ENCODE data around the gene LRP5.
A peak's percentile ranks its signal among the peaks of the same experiment; 100 is the strongest.
"Not testable (repeated sequence)": the region's sequence is repeated elsewhere in the genome, so short reads cannot be mapped to it uniquely, and the experiment has no call there.

LRP5 gene

DNA sequence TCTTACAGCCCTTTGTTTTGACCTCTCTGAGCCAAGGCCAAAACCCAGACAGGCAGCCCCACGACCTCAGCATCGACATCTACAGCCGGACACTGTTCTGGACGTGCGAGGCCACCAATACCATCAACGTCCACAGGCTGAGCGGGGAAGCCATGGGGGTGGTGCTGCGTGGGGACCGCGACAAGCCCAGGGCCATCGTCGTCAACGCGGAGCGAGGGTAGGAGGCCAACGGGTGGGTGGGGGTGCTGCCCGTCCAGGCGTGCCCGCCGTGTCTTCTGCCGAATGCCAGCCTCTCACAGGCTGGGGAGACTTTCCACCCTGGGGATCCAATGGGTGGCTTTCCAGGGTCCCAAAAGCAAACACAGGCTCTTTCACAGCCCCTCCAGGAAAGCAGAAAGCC lies 111.1 kb downstream of the LRP5 start:
- no peak for DNase-seq (ENCODE audit: low read depth)

DNA sequence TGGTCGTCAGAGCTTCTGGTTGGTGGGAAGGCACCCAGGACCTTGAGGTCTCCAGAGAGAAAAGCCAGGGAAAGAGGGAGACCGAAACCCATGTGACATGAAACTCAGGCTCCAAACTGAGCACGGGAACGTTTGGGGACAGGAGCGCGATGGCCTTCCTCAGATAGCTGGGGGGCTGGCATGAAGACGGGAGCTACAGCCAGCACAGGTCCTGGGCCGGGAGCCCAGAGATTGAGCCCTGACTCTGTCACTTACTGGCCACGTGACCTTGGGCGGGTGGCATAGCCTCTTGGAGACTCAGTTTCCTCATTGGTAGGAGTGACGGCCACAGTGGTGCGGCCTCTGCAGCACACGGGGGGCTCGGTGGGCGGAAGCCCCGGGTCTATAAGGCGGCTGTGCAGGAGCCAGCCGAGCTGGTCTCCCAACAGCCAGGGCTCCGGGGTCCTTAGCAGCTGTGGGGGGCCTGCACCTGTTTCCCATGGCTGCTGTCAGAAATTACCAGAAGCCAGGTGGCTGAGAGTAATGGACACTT lies 111.8 kb downstream of the LRP5 start:
- DNase-seq (ENCODE audit: low read depth) = no peak

DNA sequence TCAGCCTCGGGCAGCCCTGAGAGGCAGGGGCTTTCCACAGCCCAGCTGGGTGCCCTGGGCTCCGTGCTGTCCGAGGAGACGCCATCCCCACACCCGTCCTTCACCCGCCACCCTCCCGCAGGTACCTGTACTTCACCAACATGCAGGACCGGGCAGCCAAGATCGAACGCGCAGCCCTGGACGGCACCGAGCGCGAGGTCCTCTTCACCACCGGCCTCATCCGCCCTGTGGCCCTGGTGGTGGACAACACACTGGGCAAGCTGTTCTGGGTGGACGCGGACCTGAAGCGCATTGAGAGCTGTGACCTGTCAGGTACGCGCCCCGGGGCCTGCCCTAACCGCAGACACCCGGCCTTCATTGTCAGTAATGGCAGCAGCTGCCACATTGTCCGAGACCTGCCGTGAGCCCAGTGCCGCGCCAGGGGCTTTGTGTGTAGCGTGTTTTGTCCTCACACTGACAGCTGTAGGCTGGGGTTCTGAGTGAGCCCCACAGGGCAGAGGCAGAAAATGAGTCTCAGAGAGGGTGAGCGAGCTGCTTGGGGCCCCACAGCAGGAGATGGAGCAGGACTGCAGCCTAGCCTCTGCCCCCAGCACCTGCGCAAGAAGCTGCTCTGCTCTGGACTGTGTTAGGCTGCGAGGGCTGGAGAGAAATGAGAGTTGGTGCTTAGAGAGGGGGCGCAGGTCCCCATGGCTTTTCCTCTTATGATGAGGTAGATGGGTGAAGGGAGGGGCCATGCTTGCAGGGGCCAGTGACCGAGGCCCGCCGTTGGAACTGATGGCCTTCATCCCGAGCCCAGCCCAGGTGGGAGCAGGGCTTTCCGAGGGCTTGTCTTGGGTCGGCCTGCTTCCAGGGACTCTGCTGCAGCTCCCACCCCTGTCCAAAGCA lies 112.8 kb downstream of the LRP5 start:
- no peak for DNase-seq (ENCODE audit: low read depth)

DNA sequence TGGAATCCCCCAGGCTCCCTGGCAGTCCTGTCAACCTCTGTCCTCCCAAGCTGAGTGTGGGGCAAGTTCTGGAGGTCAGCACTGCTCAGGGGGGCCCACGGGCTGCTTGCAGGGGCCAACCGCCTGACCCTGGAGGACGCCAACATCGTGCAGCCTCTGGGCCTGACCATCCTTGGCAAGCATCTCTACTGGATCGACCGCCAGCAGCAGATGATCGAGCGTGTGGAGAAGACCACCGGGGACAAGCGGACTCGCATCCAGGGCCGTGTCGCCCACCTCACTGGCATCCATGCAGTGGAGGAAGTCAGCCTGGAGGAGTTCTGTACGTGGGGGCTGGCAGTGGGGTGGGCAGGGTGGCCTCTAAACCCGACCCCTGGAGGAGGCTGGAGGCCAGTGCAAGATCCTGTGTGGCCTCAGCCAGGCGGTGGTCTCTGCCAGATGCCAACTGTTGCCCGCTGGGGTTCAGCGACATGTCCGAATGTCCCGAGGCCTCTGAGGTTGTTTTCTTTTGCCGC lies 113.5 kb downstream of the LRP5 start:
- DNase-seq (ENCODE audit: low read depth) = no peak

DNA sequence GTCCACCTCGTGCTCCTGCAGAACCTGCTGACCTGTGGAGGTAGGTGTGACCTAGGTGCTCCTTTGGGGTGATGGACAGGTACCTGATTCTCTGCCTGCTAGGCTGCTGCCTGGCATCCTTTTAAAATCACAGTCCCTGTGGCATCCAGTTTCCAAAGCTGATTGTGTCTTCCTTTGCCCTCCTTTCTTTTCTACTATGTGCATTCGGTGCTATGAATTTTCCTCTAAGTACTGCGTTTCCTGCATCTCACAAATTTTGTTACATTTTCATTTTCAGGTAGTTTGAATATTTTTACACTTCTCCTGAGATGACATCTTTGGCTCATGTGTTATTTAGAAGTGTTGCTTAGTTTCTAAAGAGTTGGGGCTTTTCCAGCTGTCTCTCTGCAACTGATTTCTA lies 117.3 kb downstream of the LRP5 start:
- DNase-seq (ENCODE audit: low read depth) = no peak

DNA sequence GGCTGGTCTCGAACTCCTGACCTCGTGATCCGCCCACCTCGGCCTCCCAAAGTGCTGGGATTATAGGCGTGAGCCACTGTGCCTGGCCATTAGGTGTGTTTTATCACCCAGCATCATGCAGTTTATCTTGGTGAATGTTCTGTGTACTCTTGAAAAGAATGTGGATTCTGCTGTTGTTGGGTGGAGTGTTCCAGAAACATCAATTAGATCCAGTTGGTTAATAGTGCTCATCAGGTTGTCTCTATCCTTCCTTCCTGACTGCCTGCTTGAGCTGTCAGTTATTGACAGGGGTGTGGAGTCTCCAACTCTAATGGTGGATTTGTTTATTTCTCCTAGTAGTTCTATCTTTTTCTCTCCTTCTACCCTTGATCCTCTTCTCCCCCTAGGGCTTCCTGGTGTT lies 118.0 kb downstream of the LRP5 start:
- DNase-seq (ENCODE audit: low read depth) = no peak

DNA sequence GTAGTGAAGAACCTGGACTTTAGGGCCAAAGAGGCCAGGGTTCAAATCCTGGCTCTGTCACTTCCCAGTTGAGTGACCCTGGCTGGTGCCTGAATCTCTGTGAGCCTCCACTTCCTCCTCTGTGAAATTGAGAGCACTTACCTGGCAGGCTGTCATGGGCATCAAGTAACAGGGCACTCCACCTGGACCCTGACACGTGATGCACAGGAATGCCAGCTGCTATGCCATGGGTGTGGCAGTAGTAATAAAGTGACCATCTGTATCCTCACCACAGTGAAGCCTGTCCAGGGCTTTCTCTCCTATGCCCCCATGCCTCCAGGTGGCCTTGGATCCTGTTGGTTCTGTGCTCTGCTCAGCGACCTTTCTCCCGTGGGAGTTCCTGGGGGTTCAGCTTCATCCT lies 118.4 kb downstream of the LRP5 start:
- DNase-seq (ENCODE audit: low read depth) = no peak

DNA sequence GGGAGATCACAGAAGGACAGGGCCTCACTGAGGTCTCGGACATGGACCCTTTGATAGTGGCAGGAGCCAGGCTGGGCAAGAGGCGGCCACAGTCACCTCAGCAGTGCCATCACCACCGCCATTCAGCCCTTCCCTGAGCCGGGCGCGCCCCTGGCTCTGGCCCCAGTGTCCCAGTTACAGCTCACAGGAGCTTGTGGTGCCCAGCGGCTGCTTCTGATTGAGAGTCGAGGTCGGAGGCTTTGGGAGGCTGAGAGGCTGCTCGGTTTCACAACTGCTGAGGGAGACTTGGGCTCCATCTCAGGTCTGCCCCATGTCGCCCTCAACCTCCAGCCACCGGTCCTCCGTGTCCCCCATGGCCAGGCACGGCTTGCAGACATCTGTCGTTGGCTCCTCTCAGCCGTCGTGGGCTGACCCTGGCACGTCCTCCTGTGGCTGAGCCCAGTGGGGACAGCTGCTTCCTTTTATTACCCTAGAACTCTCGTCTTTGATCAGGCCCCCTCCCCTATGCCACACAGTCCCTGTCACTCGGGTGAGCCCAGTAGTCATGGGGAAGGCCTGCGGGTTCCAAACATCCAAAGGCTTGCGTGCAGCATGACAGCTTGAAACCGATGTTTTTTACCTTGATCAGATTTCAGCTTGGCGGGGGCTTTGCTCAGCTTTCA lies 119.7 kb downstream of the LRP5 start:
- no peak for DNase-seq (ENCODE audit: low read depth)

DNA sequence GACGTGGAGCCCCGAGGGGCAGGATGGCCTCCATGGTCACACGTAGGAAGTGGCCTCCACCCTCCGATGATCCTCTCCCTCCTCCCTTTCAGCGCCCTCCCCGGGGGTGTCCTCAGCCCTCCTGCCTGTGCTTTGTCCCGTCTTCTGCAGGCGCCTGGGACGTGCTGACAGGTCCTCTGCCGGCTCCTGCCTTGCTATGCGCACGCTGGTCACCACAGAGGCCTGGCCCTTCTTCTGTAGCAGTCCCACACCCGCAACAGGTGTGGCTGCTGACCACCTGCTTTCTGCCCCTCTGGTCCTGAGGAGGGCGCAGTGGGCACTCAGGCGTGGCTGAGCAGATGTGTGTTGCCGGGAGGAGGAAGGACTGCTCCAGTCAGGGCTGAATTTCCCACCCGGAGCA lies 120.5 kb downstream of the LRP5 start:
- DNase-seq (ENCODE audit: low read depth) = no peak

DNA sequence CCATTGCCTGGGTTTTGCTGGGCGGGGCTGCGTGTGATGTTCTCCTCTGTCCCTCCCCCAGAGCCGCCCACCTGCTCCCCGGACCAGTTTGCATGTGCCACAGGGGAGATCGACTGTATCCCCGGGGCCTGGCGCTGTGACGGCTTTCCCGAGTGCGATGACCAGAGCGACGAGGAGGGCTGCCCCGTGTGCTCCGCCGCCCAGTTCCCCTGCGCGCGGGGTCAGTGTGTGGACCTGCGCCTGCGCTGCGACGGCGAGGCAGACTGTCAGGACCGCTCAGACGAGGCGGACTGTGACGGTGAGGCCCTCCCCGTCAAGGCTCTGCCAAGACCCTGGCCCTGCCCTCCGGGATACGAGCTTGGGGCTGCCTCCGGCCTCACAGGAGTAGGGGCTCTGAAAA lies 121.2 kb downstream of the LRP5 start:
- no peak for DNase-seq (ENCODE audit: low read depth)

DNA sequence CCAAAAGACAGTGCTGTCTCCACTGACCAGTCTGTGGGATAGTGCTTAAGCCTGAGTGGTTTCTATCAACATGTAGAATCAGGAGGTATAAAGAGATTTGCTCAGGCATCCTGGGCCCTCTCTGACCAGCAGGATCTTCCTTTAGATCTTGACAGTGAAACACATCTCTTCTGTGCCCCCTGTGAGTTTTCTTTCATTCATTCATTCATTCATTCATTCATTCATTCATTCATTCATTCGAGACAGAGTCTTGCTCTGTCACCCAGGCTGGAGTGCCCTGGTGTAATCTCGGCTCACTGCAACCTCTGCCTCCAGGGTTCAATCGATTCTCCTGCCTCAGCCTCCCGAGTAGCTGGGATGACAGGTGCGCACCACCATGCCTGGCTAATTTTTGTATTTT lies 121.8 kb downstream of the LRP5 start:
- not testable (repeated sequence) for DNase-seq (ENCODE audit: low read depth)

DNA sequence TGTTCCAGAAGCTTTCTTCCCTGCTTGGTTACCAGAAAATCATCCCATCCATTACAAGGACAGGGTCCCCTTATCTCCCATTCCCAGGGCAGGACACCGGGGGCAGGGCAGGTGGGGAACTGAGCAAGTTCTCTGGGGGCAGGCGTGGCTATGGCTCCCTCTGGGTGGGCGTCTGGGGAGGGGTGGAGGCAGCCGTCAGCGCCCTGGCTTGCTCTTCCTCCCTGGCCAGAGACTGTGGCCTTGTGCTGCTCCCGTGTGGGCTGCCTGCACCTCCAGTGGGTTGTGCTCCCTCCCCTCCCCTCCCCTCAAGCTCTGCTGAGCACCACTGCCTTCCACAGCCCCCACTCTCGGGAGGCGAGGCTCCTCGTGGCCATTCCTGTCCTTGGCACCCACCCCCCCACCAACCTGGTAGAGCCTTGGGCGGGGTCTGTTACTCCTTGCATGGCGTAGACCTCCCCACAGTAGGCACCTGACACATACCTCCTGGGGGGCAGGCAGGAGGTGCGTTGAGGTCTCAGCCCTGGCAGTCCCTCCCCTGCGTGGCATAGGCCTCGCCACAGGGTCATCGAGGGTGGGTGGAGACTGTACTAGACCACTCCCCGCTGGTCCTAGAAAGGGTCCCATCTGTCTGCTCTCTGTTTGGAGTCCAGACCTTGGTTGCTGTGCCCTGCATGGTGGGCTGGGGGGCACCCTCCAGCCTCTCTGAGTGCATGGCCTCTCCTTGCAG lies 123.9 kb downstream of the LRP5 start:
- DNase-seq (ENCODE audit: low read depth) = no peak

DNA sequence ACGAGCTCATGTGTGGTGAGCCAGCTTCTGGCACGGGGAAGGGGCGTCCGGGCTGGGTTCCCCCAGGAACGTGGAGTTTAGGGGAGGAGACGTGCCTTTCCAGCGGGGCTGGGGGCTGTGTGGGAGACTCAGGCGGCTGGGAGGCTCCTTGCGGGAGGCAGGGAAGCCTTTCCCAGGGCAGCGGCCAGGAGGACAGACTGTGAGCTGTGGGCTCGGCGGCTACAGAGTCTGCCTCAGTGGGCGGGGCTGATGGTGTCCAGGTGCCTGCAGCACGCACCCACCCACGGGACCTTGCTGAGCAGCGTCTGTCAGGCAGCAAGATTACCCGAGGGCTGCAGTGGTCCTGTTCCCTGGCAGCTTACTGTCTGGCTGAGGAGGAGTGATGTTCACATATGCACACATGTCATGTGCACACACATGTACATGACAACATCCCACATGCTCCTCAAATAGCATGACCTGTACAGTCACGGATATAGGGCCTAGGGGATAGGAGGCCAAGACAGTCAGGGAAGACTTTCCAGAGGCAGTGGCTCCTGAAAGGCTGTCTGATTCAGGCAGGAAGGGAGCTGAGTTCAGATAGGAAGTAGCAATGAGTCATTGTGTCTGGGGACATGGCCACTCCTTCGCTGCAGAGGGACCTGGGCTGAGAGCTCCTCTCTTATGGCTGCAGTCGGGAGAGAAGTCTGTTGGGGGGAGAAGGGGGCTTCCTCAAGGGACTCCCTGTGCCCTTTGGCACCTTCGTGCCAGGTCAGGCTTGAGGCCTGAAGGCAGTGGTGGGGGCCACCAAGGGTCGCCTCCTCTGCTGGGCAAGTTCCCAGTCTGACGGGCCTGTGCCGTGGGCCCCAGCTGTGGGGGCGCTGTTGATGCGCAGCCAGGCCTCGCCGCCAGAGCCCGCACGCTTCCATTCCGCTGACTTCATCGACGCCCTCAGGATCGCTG lies 124.9 kb downstream of the LRP5 start:
- peak; percentile 43 for DNase-seq (ENCODE audit: low read depth)

DNA sequence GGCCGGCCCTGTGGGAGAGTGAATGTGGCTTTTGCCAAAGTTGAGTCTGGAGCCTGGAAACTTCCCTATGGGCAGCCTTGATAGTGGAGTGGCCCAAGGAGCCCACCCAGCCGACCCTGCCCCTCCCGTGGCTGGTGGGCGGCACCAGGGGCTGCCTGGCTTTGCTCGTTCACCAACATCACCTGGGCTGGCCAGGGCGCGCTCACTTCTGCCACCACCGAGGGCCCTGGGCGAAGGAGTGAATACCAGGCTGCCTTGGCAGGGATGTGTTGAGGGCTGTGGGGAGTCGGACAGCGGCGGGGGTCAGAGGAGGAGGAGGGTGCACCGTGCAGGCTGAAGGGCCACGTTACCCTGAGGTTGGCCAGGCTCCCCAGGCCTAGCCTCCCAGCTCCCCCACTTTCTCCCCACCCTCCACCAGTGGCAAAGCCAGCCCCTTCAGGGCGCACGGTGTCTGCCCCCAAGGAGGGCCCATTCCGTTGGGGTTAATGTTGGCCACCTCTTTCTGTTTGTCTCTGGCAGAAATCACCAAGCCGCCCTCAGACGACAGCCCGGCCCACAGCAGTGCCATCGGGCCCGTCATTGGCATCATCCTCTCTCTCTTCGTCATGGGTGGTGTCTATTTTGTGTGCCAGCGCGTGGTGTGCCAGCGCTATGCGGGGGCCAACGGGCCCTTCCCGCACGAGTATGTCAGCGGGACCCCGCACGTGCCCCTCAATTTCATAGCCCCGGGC lies 125.7 kb downstream of the LRP5 start:
- DNase-seq (ENCODE audit: low read depth) = no peak

DNA sequence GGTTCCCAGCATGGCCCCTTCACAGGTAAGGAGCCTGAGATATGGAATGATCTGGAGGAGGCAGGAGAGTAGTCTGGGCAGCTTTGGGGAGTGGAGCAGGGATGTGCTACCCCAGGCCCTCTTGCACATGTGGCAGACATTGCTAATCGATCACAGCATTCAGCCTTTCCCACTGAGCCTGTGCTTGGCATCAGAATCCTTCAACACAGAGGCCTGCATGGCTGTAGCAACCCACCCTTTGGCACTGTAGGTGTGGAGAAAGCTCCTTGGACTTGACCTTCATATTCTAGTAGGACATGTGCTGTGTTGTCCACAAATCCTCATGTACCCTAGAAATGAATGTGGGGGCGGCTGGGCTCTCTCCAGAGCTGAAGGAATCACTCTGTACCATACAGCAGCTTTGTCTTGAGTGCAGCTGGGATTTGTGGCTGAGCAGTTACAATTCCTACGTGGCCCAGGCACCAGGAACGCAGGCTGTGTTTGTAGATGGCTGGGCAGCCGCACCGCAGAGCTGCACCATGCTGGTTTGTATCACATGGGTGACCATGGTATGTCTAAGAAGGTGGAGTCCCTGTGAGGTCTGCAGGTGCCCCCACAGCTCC lies 126.4 kb downstream of the LRP5 start:
- no peak for DNase-seq (ENCODE audit: low read depth)

DNA sequence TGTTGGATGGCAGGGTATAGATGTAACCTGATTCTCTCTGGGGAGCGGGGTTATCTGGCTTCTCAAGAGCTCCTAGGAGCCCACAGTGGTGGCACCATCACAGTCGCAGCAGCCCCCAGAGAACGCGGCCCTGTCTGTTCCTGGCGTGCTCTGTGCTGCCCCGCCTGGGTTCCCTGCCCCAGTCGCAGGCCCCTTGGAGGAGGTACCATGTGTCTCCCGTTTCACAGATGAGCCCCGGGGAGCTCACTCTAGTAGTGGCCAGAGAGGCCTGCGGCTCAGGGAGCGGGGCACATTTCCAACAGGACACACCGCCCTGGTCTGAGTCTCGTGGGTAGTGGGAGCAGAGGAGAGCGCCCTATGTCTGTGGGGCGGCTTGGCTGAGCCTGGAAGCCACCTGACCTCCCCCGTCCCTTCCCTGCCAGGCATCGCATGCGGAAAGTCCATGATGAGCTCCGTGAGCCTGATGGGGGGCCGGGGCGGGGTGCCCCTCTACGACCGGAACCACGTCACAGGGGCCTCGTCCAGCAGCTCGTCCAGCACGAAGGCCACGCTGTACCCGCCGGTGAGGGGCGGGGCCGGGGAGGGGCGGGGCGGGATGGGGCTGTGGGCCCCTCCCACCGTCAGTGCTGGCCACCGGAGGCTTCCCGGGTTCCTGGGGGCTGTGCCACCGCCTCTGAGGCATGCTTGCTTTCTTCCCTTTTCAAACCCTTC lies 127.1 kb downstream of the LRP5 start:
- DNase-seq (ENCODE audit: low read depth) = no peak

DNA sequence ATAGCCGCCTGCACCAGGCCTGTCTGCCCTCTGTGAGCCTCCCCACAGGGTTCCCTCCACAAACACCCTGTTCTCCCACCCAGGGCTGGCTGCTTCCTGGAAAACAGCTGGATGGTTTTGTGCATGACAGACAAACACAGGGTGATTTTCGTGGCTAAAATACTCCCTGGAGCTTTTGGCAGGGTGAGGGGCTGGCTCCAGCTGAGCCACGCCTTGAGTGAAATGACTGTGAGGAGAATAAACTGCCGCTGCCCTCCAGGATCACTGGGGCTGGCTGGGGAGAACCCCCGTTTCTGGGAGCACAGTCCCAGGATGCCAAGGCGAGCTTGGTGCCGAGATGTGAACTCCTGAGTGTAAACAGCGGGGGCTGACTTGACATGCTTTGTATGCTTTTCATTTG lies 127.8 kb downstream of the LRP5 start:
- DNase-seq (ENCODE audit: low read depth) = no peak

DNA sequence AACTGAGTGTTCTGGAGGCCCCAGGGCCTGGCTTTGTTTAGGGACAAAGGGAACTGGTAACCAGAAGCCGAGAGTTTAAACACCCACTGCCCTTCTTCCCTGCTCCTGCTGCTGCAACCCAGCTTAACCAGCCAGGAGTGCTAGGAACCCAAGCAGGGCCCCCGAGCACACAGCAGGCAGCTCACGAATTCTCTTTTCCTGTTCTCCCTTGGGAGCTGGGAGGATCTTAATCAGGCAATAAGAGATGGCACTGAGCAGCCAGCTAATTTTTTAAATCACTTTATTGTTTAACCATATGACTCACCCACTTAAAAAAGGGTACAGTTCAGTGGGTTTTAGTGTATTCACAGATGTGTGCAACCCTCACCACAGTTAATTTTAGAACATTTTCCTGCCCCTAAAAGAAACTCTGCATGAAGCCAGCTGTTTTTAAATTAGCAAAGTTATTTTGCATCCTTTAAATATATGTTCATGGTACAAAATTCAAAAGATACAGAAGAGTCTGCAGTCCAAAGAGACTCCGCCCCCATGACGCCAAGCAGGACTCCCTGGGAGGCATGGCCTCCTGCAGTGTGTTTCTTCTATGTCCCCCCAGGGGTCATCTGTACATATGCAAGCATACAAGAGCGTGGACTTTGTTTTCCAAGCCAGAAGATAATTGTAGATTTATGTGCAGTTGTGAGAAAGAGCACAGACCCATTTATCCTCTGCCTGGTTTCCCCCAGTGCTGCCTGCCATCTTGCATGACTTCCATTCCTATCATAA lies 129.3 kb downstream of the LRP5 start:
- peak; percentile 11 for DNase-seq (ENCODE audit: low read depth)

DNA sequence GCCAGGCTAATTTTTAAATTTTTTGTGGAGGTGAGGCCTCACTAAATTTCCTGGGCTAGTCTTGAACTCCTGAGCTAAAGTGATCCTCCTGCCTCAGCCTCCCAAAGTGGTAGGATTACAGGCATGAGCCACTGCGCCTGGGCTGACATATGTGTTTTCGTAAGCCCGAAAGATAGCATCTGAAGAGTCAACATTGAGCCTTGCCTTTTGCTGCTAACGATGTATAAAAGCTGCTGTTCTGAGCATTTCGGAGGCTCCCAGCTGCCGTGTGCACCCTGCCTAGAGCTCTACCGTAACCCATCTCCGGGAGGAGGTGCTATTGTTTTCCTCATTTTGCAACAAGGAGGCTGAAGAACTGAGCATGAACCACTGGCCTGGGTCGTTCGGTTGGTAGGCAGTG lies 130.0 kb downstream of the LRP5 start:
- no peak for DNase-seq (ENCODE audit: low read depth)
